Naive thymus-derived CD4-positive, alpha-beta T cell (primary cell): ENCODE measurements around the gene TSPAN18. TPM values are rescaled to one million over a fixed set of nuclear protein-coding genes. Genes with fewer than 3 reads are reported as not detected.

Experiments used
- ATAC-seq: fragments of 150-1000 bp; cut with Tn5 transposase; 2 replicates; pipeline ENCODE4 v1.10.0; 2021; ENCODE audit warnings: mild to moderate bottlenecking, moderate library complexity
- CTCF ChIA-PET: fragments of 350-600 bp; sonication (Branson Sonifier 250); formaldehyde crosslinking; loops from one replicate; lab custom pipeline; 2021; ENCODE audit warnings: antibody characterized with exemption; lab: Charles Lee
- POLR2A ChIA-PET: fragments of 350-600 bp; sonication (Branson Sonifier 250); formaldehyde crosslinking; loops from one replicate; lab custom pipeline; 2021; ENCODE audit warnings: antibody characterized with exemption, inconsistent platforms; lab: Charles Lee
- DNase-seq, 9 donors: peaks; one replicate each; pipeline versions ENCODE4 v3.0.0 to v3.0.0-alpha.2; 2020 to 2022; ENCODE audit warnings: mixed read lengths in 1 of 9
- H3K27ac ChIP-seq: one replicate; pipeline ENCODE4 v1.7.0; 2013; ENCODE audit warnings: mild to moderate bottlenecking, low read depth, low read length, moderate library complexity
- H3K27me3 ChIP-seq, 2 donors: one replicate each; pipeline ENCODE4 v1.7.0; 2013; ENCODE audit warnings: low read length in 2 of 2, mild to moderate bottlenecking in 2 of 2, moderate library complexity in 2 of 2; ENCODE audit not compliant: control insufficient read depth in 2 of 2, insufficient read depth in 2 of 2
- H3K36me3 ChIP-seq, 3 experiments: 1 replicate in 2 of 3; 2 replicates in 1 of 3; pipeline ENCODE4 v1.7.0; 2013; ENCODE audit warnings: low read length in 3 of 3, mild to moderate bottlenecking in 3 of 3, moderate library complexity in 1 of 3; ENCODE audit not compliant: insufficient read depth in 3 of 3, control insufficient read depth in 2 of 3
- H3K4me1 ChIP-seq, 2 donors: one replicate each; pipeline ENCODE4 v1.7.0; 2013; ENCODE audit warnings: low read length in 2 of 2, mild to moderate bottlenecking in 2 of 2, moderate library complexity in 1 of 2; ENCODE audit not compliant: control insufficient read depth in 2 of 2, insufficient read depth in 2 of 2
- H3K4me3 ChIP-seq: 2 replicates; pipeline ENCODE4 v1.7.0; 2013; ENCODE audit warnings: mild to moderate bottlenecking, low read length
- H3K9me3 ChIP-seq, 3 experiments: 1 replicate in 2 of 3; 2 replicates in 1 of 3; pipeline ENCODE4 v1.7.0; 2013; ENCODE audit warnings: low read length in 3 of 3; ENCODE audit not compliant: control insufficient read depth in 2 of 3
- H3K27ac Mint-ChIP-seq, 9 donors: one replicate each; pipeline ENCODE4 v1.8.0; 2020 to 2022; ENCODE audit warnings: mixed read lengths in 9 of 9, mild to moderate bottlenecking in 8 of 9, moderate library complexity in 5 of 9, inconsistent platforms in 2 of 9
- H3K27me3 Mint-ChIP-seq, 5 donors: one replicate each; pipeline ENCODE4 v1.8.0; 2021 to 2022; ENCODE audit warnings: mixed read lengths in 5 of 5, mild to moderate bottlenecking in 1 of 5
- H3K36me3 Mint-ChIP-seq, 5 donors: one replicate each; pipeline ENCODE4 v1.8.0; 2020 to 2022; ENCODE audit warnings: mixed read lengths in 5 of 5, mild to moderate bottlenecking in 3 of 5, inconsistent platforms in 1 of 5
- H3K4me1 Mint-ChIP-seq, 7 donors: one replicate each; pipeline ENCODE4 v1.8.0; 2020 to 2022; ENCODE audit warnings: mixed read lengths in 7 of 7, mild to moderate bottlenecking in 3 of 7, inconsistent platforms in 1 of 7
- H3K4me3 Mint-ChIP-seq, 10 donors: one replicate each; pipeline ENCODE4 v1.8.0; 2020 to 2022; ENCODE audit warnings: mild to moderate bottlenecking in 10 of 10, mixed read lengths in 10 of 10, moderate library complexity in 6 of 10, inconsistent platforms in 2 of 10
- H3K9me3 Mint-ChIP-seq, 11 donors: one replicate each; pipeline ENCODE4 v1.8.0; 2020 to 2022; ENCODE audit warnings: mixed read lengths in 11 of 11, mild to moderate bottlenecking in 4 of 11, inconsistent platforms in 1 of 11, moderate library complexity in 1 of 11
- intact Hi-C, 2 donors: fragments of 100-400 bp; cut with micrococcal nuclease; formaldehyde crosslinking; loops; one replicate each; pipeline ENCODE4 v1.15.1; 2023
- polyA plus RNA-seq, 2 donors: library from polyadenylated mRNA; unstranded; fragments of 300-500 nt; fragmentation: Illumina TruSeq; gene quantifications; one replicate each; pipeline ENCODE4 v1.2.3, GENCODE V29; 2021
- total RNA-seq, 6 experiments: library from RNA in 5 of 6; stranded (reverse) in 5 of 6; gene quantifications; 1 replicate in 5 of 6; 2 replicates in 1 of 6; pipeline ENCODE4 v1.2.3 and lab custom pipeline; 2021 to 2026

The TSPAN18 gene
- total and polyA plus RNA-seq, 7 experiments from 2014 or later, result 8.8 to 57.0 (median 21.7) TPM

GRCh38 chr11:44777209-44778194, 50.7 kb downstream of the TSPAN18 start:
- H3K36me3 Mint-ChIP-seq, result peaks cover 0 to 17% (median 0%) of the 10 kb centered on the region in 5 donors
- intact Hi-C loops, result loop anchor here in 1 of 2 donors (2.0 kb wide), 1 partner anchor 213 kb away; the partner anchor contains the start of gene CD82
- H3K4me1 ChIP-seq, result peaks cover 0 to 8% of the 10 kb centered on the region in 2 donors
- H3K9me3 ChIP-seq, result no peaks in the 10 kb centered on the region
- H3K27ac ChIP-seq, result no peak overlapping the region
- H3K4me3 Mint-ChIP-seq, result no peak overlapping the region
- H3K36me3 ChIP-seq, result no peaks in the 10 kb centered on the region
- H3K9me3 Mint-ChIP-seq, result no peaks in the 10 kb centered on the region
- no peak overlapping the region for H3K4me3 ChIP-seq
- no peaks in the 10 kb centered on the region for H3K27me3 Mint-ChIP-seq
- ATAC-seq (no peak), DNase-seq (no peak)
- H3K27me3 ChIP-seq, result no peaks in the 10 kb centered on the region
- H3K27ac Mint-ChIP-seq, result peak overlapping the region in 1 of 9 donors; percentile 18
- ChIA-PET POLR2A (no interaction called here), CTCF (interaction anchor here (0.6 to 2.9 kb wide), 6 partner anchors 7 to 160 kb away, joined by 3 to 10 read pairs (median 4); no protein-coding TSS in a partner anchor)
- peaks cover 5 to 52% (median 31%) of the 10 kb centered on the region in 7 donors for H3K4me1 Mint-ChIP-seq

GRCh38 chr11:44778195-44779100, 51.7 kb downstream of the TSPAN18 start:
- no peak overlapping the region for H3K4me3 Mint-ChIP-seq
- no peaks in the 10 kb centered on the region for H3K27me3 Mint-ChIP-seq
- no peak overlapping the region for H3K27ac ChIP-seq
- H3K9me3 Mint-ChIP-seq, result no peaks in the 10 kb centered on the region
- H3K36me3 ChIP-seq, result no peaks in the 10 kb centered on the region
- no peak for DNase-seq
- peak overlapping the region in 1 of 9 donors; percentile 18 for H3K27ac Mint-ChIP-seq
- intact Hi-C loops, result loop anchor here in 1 of 2 donors (2.0 kb wide), 1 partner anchor 214 kb away; the partner anchor contains the start of gene CD82
- H3K4me1 Mint-ChIP-seq, result peaks cover 5 to 52% (median 34%) of the 10 kb centered on the region in 7 donors
- H3K9me3 ChIP-seq, result no peaks in the 10 kb centered on the region
- H3K36me3 Mint-ChIP-seq, result peaks cover 0 to 17% (median 0%) of the 10 kb centered on the region in 5 donors
- H3K27me3 ChIP-seq, result no peaks in the 10 kb centered on the region
- CTCF ChIA-PET, result interaction anchor here (0.6 to 0.9 kb wide), 2 partner anchors 31 to 161 kb away, joined by 3 read pairs; no protein-coding TSS in a partner anchor
- POLR2A ChIA-PET, result no interaction called here
- ATAC-seq, result no peak
- peaks cover 0 to 8% of the 10 kb centered on the region in 2 donors for H3K4me1 ChIP-seq
- no peak overlapping the region for H3K4me3 ChIP-seq

GRCh38 chr11:44779736-44780520, 53.2 kb downstream of the TSPAN18 start:
- Mint-ChIP-seq H3K4me1 (peaks cover 5 to 57% (median 37%) of the 10 kb centered on the region in 7 donors), H3K4me3 (no peak overlapping the region), H3K27ac (no peak overlapping the region), H3K9me3 (no peaks in the 10 kb centered on the region), H3K27me3 (no peaks in the 10 kb centered on the region), H3K36me3 (peaks cover 0 to 24% (median 0%) of the 10 kb centered on the region in 5 donors)
- no peak overlapping the region for H3K4me3 ChIP-seq
- intact Hi-C loops, result loop anchor here in 1 of 2 donors (2.0 kb wide), 1 partner anchor 215 kb away; the partner anchor contains the start of gene CD82
- POLR2A ChIA-PET, result no interaction called here
- peaks cover 0 to 8% of the 10 kb centered on the region in 2 donors for H3K4me1 ChIP-seq
- H3K27ac ChIP-seq, result no peak overlapping the region
- no peaks in the 10 kb centered on the region for H3K27me3 ChIP-seq
- CTCF ChIA-PET, result no interaction called here
- no peaks in the 10 kb centered on the region for H3K9me3 ChIP-seq
- no peaks in the 10 kb centered on the region for H3K36me3 ChIP-seq
- peak; percentile 32 for ATAC-seq
- no peak for DNase-seq

- no peaks in the 10 kb centered on the region for H3K27me3 ChIP-seq
- ATAC-seq (no peak), DNase-seq (no peak)
- Mint-ChIP-seq H3K27ac (peak overlapping the region in 1 of 9 donors; percentile 87), H3K27me3 (no peaks in the 10 kb centered on the region), H3K4me3 (no peak overlapping the region), H3K4me1 (peaks cover 5 to 61% (median 36%) of the 10 kb centered on the region in 7 donors), H3K36me3 (peaks cover 0 to 24% (median 0%) of the 10 kb centered on the region in 5 donors), H3K9me3 (peaks cover 0 to 1% (median 0%) of the 10 kb centered on the region in 11 donors)
- H3K9me3 ChIP-seq, result no peaks in the 10 kb centered on the region
- intact Hi-C loops, result no loop called here
- POLR2A ChIA-PET, result interaction anchor here (0.7 kb wide), 1 partner anchor 1076 kb away, joined by 3 read pairs; no protein-coding TSS in a partner anchor
- peaks cover 0 to 8% of the 10 kb centered on the region in 2 donors for H3K4me1 ChIP-seq
- H3K27ac ChIP-seq, result no peak overlapping the region
- CTCF ChIA-PET, result no interaction called here
- H3K36me3 ChIP-seq, result no peaks in the 10 kb centered on the region
- no peak overlapping the region for H3K4me3 ChIP-seq
These were observed 54.3 kb downstream of the TSPAN18 start for GRCh38 chr11:44780940-44781631.

GRCh38 chr11:44781655-44782054, 54.9 kb downstream of the TSPAN18 start:
- Histone ChIP-seq H3K9me3 (no peaks in the 10 kb centered on the region), H3K4me1 (peaks cover 0 to 8% of the 10 kb centered on the region in 2 donors), H3K36me3 (no peaks in the 10 kb centered on the region), H3K27me3 (no peaks in the 10 kb centered on the region), H3K4me3 (no peak overlapping the region), H3K27ac (no peak overlapping the region)
- ChIA-PET POLR2A (interaction anchor here (0.7 kb wide), 1 partner anchor 1076 kb away, joined by 3 read pairs; no protein-coding TSS in a partner anchor), CTCF (interaction anchor here (0.9 kb wide), 1 partner anchor 160 kb away, joined by 3 read pairs; no protein-coding TSS in a partner anchor)
- Mint-ChIP-seq H3K4me3 (no peak overlapping the region), H3K4me1 (peaks cover 5 to 62% (median 36%) of the 10 kb centered on the region in 7 donors), H3K36me3 (peaks cover 0 to 24% (median 0%) of the 10 kb centered on the region in 5 donors), H3K27ac (peak overlapping the region in 1 of 9 donors; percentile 87), H3K27me3 (no peaks in the 10 kb centered on the region), H3K9me3 (peaks cover 0 to 1% (median 0%) of the 10 kb centered on the region in 11 donors)
- no peak for ATAC-seq
- intact Hi-C loops, result no loop called here
- DNase-seq, result no peak
